ENCODE data around the gene COL8A1.

The COL8A1 gene

GRCh38 chr3:99637368-99638111 is 854 bp upstream of the COL8A1 start:
- no peak for DNase-seq (ENCODE audit: low read depth in 2 of 2, low spot score in 1 of 2)

DNA sequence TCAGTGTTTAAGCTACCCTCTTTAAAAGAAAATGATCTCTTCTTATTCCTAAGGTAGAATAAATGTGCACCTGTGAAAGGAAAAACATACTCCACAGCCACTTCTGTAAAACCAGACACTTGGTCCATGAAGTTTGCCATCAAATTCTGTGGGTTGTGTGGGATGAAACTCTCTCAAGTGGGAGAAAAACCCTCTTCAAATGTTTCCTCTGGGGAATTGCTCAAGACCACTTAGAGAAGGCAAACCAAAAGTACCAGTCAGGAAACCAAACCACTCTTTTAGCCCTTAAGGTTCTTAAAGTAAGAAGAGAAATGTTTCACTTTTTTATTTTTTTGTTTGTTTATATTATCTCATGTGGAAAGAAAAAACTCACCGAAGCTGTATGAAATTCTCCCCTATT is 1.2 kb downstream of the COL8A1 start:
- no peak for DNase-seq (ENCODE audit: low read depth in 2 of 2, low spot score in 1 of 2)

GRCh38 chr3:99640214-99640851 is 1.9 kb downstream of the COL8A1 start:
- no peak for DNase-seq (ENCODE audit: low read depth in 2 of 2, low spot score in 1 of 2)

DNA sequence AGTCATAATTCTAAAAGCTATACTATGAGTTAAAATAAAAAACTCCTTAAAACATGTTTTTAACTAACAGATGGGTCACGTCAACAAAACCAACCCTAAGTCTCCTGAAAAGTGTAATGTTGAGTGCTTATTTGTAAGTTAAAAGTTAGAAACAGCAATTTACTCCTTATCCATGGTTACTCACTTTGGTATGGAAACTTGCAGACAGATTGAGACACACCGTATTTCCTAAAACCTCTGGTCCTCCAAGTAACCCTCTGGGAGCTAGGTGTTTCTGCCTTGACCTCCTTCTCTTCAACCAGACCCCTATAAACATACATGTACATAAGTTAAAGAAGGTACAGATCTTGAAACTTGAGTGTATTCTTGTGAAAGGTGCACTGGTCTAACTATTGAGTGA is 3.1 kb downstream of the COL8A1 start:
- no peak for DNase-seq (ENCODE audit: low read depth in 2 of 2, low spot score in 1 of 2)

GRCh38 chr3:99641982-99642381 is 3.6 kb downstream of the COL8A1 start:
- no peak for DNase-seq (ENCODE audit: low read depth in 2 of 2, low spot score in 1 of 2)

DNA sequence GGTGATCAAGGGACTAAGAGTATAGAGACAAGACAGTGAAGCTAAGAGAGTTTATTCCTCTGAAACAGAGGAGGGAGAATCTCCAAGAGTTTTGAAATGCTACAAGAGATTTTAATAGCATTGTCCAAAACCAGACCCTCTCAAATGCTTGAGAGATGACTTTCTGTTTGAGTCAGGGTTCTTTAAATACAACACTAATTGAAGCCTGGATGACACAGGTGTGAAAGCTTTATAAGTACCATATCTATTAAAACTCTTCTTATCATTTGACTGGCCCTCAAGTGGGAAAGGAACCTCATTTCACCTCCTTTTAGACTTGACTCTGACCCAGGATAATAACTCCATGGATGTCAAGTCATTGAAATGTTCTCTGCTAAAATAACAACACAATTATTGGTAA is 5.6 kb downstream of the COL8A1 start:
- DNase-seq (ENCODE audit: low read depth in 2 of 2, low spot score in 1 of 2), result no peak

DNA sequence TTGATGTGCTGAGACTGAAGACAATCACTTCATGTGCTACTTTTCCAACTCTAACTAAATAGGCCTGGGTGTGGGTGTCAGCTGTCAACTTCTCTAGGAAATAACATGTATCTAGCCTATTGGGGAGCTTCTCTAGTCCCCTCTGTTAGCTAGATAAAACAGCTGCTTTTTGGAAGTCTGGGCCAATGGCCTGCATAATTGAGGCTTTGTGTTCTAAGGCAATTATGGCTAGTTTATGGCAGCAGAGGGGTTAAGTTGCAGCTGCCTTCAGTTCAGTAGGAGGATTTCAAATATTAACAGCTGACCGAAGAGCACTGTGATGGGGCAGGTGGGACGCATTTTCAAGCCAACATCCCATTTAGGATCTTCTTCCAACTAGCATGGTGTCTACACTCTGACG is 6.4 kb downstream of the COL8A1 start:
- no peak for DNase-seq (ENCODE audit: low read depth in 2 of 2, low spot score in 1 of 2)

DNA sequence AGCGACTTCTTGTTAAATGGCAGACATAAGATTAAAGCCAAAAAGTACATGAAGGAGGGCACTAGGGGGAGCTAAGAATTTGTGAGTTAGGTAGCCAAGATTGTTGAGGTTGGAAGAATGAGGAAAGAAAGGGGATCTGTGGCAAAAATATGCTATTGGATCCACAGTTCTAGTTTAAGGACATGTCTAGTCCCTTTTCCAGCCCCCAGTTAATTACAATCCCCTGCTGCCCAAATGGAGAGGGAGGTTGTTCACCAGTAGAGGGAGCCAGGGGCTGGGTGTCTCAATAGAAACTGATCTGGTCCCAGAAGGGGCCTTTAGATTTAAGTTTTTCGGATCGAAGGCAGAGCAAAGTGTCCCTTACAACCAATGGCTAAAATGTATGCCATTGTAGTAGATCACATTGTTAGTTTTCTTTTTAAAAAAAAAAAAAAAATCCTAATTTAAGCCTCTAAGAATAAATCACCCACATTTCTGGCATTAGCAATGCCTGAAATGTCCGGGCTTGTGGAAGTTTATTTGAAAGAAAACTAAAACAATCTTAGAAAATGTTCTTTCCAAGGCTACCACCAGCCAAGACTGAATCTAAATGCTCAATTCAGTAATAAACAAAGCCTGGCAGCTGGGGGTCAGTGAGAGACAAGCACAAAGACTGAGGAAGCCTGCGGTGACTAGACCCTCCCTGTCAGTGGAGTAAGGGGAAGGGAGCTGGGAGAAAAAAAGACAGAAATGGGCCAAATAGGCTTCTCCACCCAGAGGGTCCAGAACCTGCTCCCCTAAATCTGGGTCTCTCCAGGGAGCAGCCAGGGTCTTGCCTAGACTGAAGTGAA is 7.1 kb downstream of the COL8A1 start:
- DNase-seq (ENCODE audit: low read depth in 2 of 2, low spot score in 1 of 2), result no peak

DNA sequence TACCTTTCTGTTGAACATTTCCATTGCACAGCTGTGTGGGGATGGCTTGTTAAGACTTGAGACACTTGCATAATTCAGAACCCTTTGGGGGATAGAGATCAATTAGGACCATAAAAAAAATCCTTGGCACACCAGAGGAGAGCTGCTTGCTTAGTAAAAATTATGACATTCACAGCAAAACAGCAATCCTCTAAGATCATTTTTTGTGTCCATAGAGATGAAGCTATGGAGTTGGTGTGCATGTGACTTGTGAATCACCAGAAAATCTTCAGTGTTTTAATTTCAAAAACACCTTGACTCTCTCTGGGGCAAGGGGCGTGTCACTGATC is 7.7 kb downstream of the COL8A1 start:
- no peak for DNase-seq (ENCODE audit: low read depth in 2 of 2, low spot score in 1 of 2)

- DNase-seq (ENCODE audit: low read depth in 2 of 2, low spot score in 1 of 2), result no peak
Measured at GRCh38 chr3:99647081-99647480, 8.7 kb downstream of the COL8A1 start.

GRCh38 chr3:99648101-99648500 is 9.7 kb downstream of the COL8A1 start:
- no peak for DNase-seq (ENCODE audit: low read depth in 2 of 2, low spot score in 1 of 2)

GRCh38 chr3:99648516-99648915 is 10.1 kb downstream of the COL8A1 start:
- DNase-seq (ENCODE audit: low read depth in 2 of 2, low spot score in 1 of 2), result no peak

DNA sequence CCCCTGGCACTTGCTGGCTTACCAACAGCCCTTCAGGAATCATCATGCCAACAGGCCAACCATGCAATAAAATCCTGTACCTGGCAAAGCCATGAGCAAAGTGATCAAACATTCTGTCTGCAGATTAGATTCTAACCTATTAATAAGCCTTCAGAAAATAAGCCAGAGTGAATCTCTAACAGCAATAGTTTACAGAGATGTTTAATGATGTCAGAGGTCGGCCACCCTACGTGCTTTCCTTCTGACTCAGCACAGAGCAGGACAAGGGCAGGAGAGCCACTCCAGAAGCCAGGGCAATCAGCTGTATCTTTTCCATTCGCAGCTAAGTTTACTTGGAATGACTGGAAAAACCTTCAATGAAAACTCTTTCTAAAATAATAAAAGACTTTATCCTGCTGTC is 13.1 kb downstream of the COL8A1 start:
- DNase-seq (ENCODE audit: low read depth in 2 of 2, low spot score in 1 of 2), result no peak

DNA sequence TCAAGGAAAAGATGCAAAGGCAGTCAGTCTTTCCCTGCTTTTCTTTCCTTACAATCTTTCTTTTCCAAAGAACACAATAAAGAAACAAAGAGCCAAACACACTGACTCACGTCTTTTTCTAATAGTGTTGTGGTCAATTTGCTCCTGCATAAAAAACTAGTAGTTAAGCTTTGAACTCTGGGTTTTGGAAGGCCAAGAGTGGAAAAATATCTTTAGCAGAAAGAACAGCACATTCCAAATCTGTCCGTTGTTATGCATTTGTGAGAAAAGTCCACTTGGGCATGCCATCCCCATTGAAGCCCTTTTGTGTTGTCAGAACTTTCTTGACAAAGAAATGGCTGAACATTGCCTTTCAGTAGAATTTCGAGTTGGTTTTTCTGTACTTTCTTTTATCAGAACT is 18.2 kb downstream of the COL8A1 start:
- DNase-seq (ENCODE audit: low read depth in 2 of 2, low spot score in 1 of 2), result no peak

GRCh38 chr3:99658274-99658673 is 19.9 kb downstream of the COL8A1 start:
- no peak for DNase-seq (ENCODE audit: low read depth in 2 of 2, low spot score in 1 of 2)

DNA sequence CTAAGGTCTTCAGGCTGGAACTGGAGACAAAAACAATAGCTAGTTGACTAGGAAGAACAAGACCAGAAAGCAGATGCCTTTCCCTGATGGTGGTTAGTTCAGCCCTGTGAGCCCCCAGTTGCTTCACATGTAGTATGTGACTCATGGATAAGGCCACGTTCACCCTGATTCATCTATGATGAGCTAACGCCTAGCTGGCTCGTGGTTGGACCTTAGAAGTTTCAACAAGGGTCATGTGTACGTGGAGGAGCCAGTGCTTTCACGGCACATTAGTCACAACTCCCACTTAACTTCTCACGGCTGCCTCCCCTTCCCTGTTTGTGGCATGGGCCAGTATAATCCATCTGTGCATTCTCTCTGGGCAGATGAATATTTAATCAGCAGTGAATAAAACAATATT is 20.6 kb downstream of the COL8A1 start:
- no peak for DNase-seq (ENCODE audit: low read depth in 2 of 2, low spot score in 1 of 2)

DNA sequence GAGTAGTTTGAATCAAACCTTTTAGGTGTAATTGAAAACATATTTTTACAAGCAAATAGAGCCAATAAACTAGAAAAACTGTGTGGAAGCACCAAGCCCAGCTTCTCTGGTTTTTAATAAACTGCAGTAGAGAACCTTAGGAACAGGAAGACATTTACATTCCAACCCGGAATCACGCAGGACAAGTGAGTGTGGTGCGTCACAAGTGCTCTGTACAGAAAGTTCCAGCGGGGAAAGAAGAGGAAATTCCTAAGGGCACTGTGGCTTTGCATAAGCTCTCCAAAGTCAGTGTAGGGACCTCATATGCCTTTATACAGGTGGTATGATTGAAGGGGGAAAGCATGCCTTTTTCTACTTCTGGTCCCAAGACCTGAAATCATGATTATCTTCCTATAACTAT is 21.6 kb downstream of the COL8A1 start:
- DNase-seq (ENCODE audit: low read depth in 2 of 2, low spot score in 1 of 2), result no peak

- no peak for DNase-seq (ENCODE audit: low read depth in 2 of 2, low spot score in 1 of 2)
Measured at GRCh38 chr3:99662838-99663570, 24.6 kb downstream of the COL8A1 start.

GRCh38 chr3:99663977-99664376 is 25.6 kb downstream of the COL8A1 start:
- no peak for DNase-seq (ENCODE audit: low read depth in 2 of 2, low spot score in 1 of 2)

DNA sequence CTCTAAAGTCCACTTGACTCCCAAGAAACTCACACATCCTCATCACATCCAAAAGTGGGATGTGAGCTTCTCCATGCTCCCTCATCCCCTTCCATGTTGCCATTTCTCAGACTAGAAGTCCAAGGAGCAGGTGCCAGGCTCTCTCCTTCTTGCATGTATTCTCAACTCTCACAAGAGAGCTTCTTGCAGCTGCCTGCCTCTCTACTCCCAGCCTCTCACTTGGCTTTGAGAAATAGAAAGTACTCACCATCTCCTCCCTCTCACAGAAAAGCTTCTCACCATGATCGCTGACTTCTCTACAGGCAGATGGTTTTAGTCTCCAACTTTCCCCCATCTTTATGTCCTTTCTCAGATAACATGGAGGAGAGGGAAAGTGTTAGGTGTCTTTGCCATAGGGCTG is 26.6 kb downstream of the COL8A1 start:
- DNase-seq (ENCODE audit: low read depth in 2 of 2, low spot score in 1 of 2), result no peak

- DNase-seq (ENCODE audit: low read depth in 2 of 2, low spot score in 1 of 2), result no peak
Measured at GRCh38 chr3:99666201-99666600, 27.8 kb downstream of the COL8A1 start.

DNA sequence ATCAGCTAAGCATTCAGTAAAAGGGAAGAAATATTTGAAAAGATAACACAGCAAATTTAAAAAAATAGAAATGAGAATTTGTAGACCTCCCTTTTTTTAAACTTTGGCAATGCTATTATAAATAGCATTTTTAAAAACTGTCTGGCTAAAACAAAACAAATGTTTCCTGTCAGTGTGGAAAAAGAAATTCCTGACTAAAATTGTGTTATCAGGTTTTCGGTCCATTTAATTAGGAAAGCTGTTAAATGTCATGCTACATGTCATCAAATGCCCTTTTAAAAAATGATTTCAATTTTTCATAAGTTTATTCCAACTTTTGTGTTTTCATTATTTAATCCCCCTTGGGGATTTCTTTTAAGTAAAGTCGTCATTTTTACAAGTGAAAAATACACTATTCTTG is 29.6 kb downstream of the COL8A1 start:
- DNase-seq (ENCODE audit: low read depth in 2 of 2, low spot score in 1 of 2), result no peak
